A549 treated with RU486 at 1 μM for 4 hours (cell line): ENCODE measurements around the gene KLK2. TPM values are rescaled to one million over a fixed set of nuclear protein-coding genes. Genes with fewer than 3 reads are reported as not detected.

Experiments used
- total RNA-seq: library from RNA; stranded (reverse); fragments of 200-300 nt; extraction: Qiagen RNA extraction; gene quantifications from 5 replicates; pipeline ENCODE4 v1.2.3, GENCODE V29; 2022; ENCODE audit warnings: low read depth

The KLK2 gene
- total RNA-seq, result 0.06 to 0.62 TPM in 2 of 5 replicates, not detected in the others

GRCh38 chr19:50873056-50873455 lies at the start of gene KLK2:
TSS of gene KLK2 (plus strand) at chr19:50873439. CDS start at chr19:50873474, 35 bp downstream.

GRCh38 chr19:50833117-50833801 lies 40.0 kb upstream of the KLK2 start, which contains the start of gene KLK15:
TSS of gene KLK15 (minus strand) at chr19:50833574. CDS start at chr19:50831492, 2,082 bp downstream.

GRCh38 chr19:50854636-50855410 lies 18.4 kb upstream of the KLK2 start, which contains the start of gene KLK3:
TSS of gene KLK3 (plus strand) at chr19:50854915. CDS start at chr19:50854956, 41 bp downstream.

GRCh38 chr19:50911206-50912101 lies 38.2 kb downstream of the KLK2 start, which contains the start of gene KLK4:
TSS of gene KLK4 (minus strand) at chr19:50911395. CDS start at chr19:50910738, 657 bp downstream.

Other genes starting within 250 kb of the KLK2 start
- 0.22 to 0.83 TPM (median 0.58 TPM) in 5 replicates for gene SYT3, start 233.6 kb upstream of the KLK2 start, total RNA-seq
- gene C19orf81, start 224.0 kb upstream of the KLK2 start, total RNA-seq, result 7.1 to 13.3 TPM (median 9.7 TPM) in 5 replicates
- gene SHANK1, start 153.6 kb upstream of the KLK2 start, total RNA-seq, result 0.02 to 0.53 TPM (median 0.16 TPM) in 5 replicates
- 5.8 to 11.0 TPM (median 8.2 TPM) in 5 replicates for gene CLEC11A, start 150.1 kb upstream of the KLK2 start, total RNA-seq
- gene GPR32, start 103.0 kb upstream of the KLK2 start, total RNA-seq, result not detected in 5 replicates
- gene ACP4, start 83.0 kb upstream of the KLK2 start, total RNA-seq, result not detected in 5 replicates
- 0.08 TPM in 1 of 5 replicates, not detected in the others for gene KLK1, start 49.7 kb upstream of the KLK2 start, total RNA-seq
- gene KLK15, start 39.9 kb upstream of the KLK2 start, total RNA-seq, result not detected in 5 replicates
- gene KLK3, start 18.5 kb upstream of the KLK2 start, total RNA-seq, result not detected in 5 replicates
- gene KLK4, start 38.0 kb downstream of the KLK2 start, total RNA-seq, result 0.43 TPM in 1 of 5 replicates, not detected in the others
- not detected in 5 replicates for gene KLK5, start 79.6 kb downstream of the KLK2 start, total RNA-seq
- gene KLK6, start 96.2 kb downstream of the KLK2 start, total RNA-seq, result 0.17 to 1.4 TPM (median 0.23 TPM) in 5 replicates
- not detected in 5 replicates for gene KLK7, start 110.5 kb downstream of the KLK2 start, total RNA-seq
- gene KLK8, start 128.2 kb downstream of the KLK2 start, total RNA-seq, result not detected in 5 replicates
- 0.19 to 0.73 TPM (median 0.29 TPM) in 5 replicates for gene KLK10, start 146.3 kb downstream of the KLK2 start, total RNA-seq
- not detected in 5 replicates for gene KLK11, start 153.2 kb downstream of the KLK2 start, total RNA-seq
- not detected in 5 replicates for gene KLK12, start 161.6 kb downstream of the KLK2 start, total RNA-seq
- gene KLK13, start 191.7 kb downstream of the KLK2 start, total RNA-seq, result 0.15 to 0.29 TPM in 2 of 5 replicates, not detected in the others
- 0.16 to 0.92 TPM (median 0.39 TPM) in 5 replicates for gene KLK14, start 209.4 kb downstream of the KLK2 start, total RNA-seq
- 5.5 to 18.1 TPM (median 16.9 TPM) in 5 replicates for gene CTU1, start 235.0 kb downstream of the KLK2 start, total RNA-seq